Neural cell (in vitro differentiated cells): ENCODE data around the gene SLAMF7. TPM values are rescaled to one million over a fixed set of nuclear protein-coding genes. Genes with fewer than 3 reads are reported as not detected.

Source experiments
- H2AFZ ChIP-seq: fragments of 200-600, 300-800 bp; sonication (generic), shearing (Covaris generic); 2 replicates; pipeline ENCODE4 v1.6.0; 2014; ENCODE audit warnings: low read depth, mild to moderate bottlenecking, antibody characterized with exemption, low read length, moderate library complexity
- H3F3A ChIP-seq: fragments of 200-600 bp; shearing (Covaris generic); 2 replicates; pipeline ENCODE4 v1.6.1; 2016; ENCODE audit warnings: mild to moderate bottlenecking, moderate library complexity, mixed read lengths, antibody characterized with exemption, low read length; ENCODE audit not compliant: insufficient read depth, poor library complexity, severe bottlenecking
- H3K27ac ChIP-seq: fragments of 200-600, 300-800 bp; sonication (generic), shearing (Covaris generic); 2 replicates; pipeline ENCODE4 v1.5.1; 2014; ENCODE audit warnings: mild to moderate bottlenecking, low read length, moderate library complexity
- H3K27me3 ChIP-seq: fragments of 300-800, 200-600 bp; sonication (generic), shearing (Covaris generic); 2 replicates; pipeline ENCODE4 v1.6.0; 2014; ENCODE audit warnings: mild to moderate bottlenecking, low read depth, low read length, moderate library complexity; ENCODE audit not compliant: insufficient read depth
- H3K36me3 ChIP-seq: fragments of 300-800, 200-600 bp; sonication (generic), shearing (Covaris generic); 2 replicates; pipeline ENCODE4 v1.5.1; 2014; ENCODE audit warnings: mild to moderate bottlenecking, antibody characterized with exemption, low read length, moderate library complexity; ENCODE audit not compliant: insufficient read depth
- H3K4me2 ChIP-seq: fragments of 300-800, 200-600 bp; sonication (generic), shearing (Covaris generic); 2 replicates; pipeline ENCODE4 v1.6.0; 2014; ENCODE audit warnings: mild to moderate bottlenecking, low read length
- H3K4me3 ChIP-seq: fragments of 300-800, 200-600 bp; sonication (generic), shearing (Covaris generic); 2 replicates; pipeline ENCODE4 v1.5.1; 2014; ENCODE audit warnings: mild to moderate bottlenecking, low read length, moderate library complexity
- H3K79me2 ChIP-seq: fragments of 200-600 bp; shearing (Covaris generic); replicated peaks from 2 replicates; pipeline ENCODE4 v1.6.0; 2014; ENCODE audit warnings: mild to moderate bottlenecking, low read length, moderate library complexity; ENCODE audit not compliant: insufficient read depth
- H3K9ac ChIP-seq: fragments of 300-800, 200-600 bp; sonication (generic), shearing (Covaris generic); 2 replicates; pipeline ENCODE4 v1.6.1; 2016; ENCODE audit warnings: mild to moderate bottlenecking, low read length, mixed read lengths
- H3K9me2 ChIP-seq: fragments of 200-600 bp; shearing (Covaris generic); 2 replicates; pipeline ENCODE4 v1.6.1; 2016; ENCODE audit warnings: mild to moderate bottlenecking, low read length, mixed read lengths; ENCODE audit not compliant: insufficient read depth
- H3K9me3 ChIP-seq: fragments of 200-600, 300-800 bp; sonication (generic), shearing (Covaris generic); 2 replicates; pipeline ENCODE4 v1.6.1; 2016; ENCODE audit warnings: mild to moderate bottlenecking, mixed run types, low read length, moderate library complexity, mixed read lengths
- H4K20me1 ChIP-seq: fragments of 200-600 bp; shearing (Covaris generic); 2 replicates; pipeline ENCODE4 v1.6.1; 2016; ENCODE audit warnings: mild to moderate bottlenecking, mixed run types; ENCODE audit not compliant: insufficient read depth
- CTCF ChIP-seq: fragments of 450-650 bp; IDR thresholded peaks from 2 replicates; pipeline ENCODE4 v1.5.1; 2014; ENCODE audit warnings: antibody characterized with exemption, mild to moderate bottlenecking, moderate library complexity; ENCODE audit not compliant: poor library complexity, severe bottlenecking
- EP300 ChIP-seq: fragments of 450-650 bp; conservative IDR thresholded peaks from 2 replicates; pipeline ENCODE4 v1.6.1; 2014; ENCODE audit warnings: antibody characterized with exemption, mild to moderate bottlenecking, moderate library complexity; ENCODE audit not compliant: poor library complexity, severe bottlenecking
- EZH2 ChIP-seq: fragments of 200-600, 300-800 bp; shearing (Covaris generic), sonication (generic); IDR thresholded peaks from 2 replicates; pipeline ENCODE4 v1.6.1; 2014; ENCODE audit warnings: antibody characterized with exemption, low read length, borderline replicate concordance, mild to moderate bottlenecking; ENCODE audit not compliant: insufficient read depth, poor library complexity, severe bottlenecking
- MXI1 ChIP-seq: fragments of 450-650 bp; conservative IDR thresholded peaks from 2 replicates; pipeline ENCODE4 v1.6.1; 2014; ENCODE audit warnings: antibody characterized with exemption, mild to moderate bottlenecking; ENCODE audit not compliant: poor library complexity, severe bottlenecking
- POLR2AphosphoS5 ChIP-seq: IDR thresholded peaks from 2 replicates; pipeline ENCODE4 v1.6.1; 2012
- RAD21 ChIP-seq: fragments of 450-650 bp; conservative IDR thresholded peaks from 2 replicates; pipeline ENCODE4 v1.6.1; 2014; ENCODE audit warnings: antibody characterized with exemption, mild to moderate bottlenecking, moderate library complexity
- SMC3 ChIP-seq: fragments of 450-650 bp; conservative IDR thresholded peaks from 2 replicates; pipeline ENCODE4 v1.6.1; 2014; ENCODE audit warnings: antibody characterized with exemption, mild to moderate bottlenecking, moderate library complexity; ENCODE audit not compliant: poor library complexity
- TAF1 ChIP-seq: IDR thresholded peaks from 2 replicates; pipeline ENCODE4 v1.6.1; 2012; ENCODE audit warnings: low read depth
- polyA plus RNA-seq: library from polyadenylated mRNA; depleted of rRNA; stranded (reverse); fragments of >200 nt; gene quantifications from 2 replicates; pipeline ENCODE4 v1.2.3, GENCODE V29; 2014
- TF ChIP-seq, protein P1 (sequence below): IDR thresholded peaks from 2 replicates; pipeline ENCODE4 v1.6.1; 2012; ENCODE audit warnings: borderline replicate concordance

SLAMF7 gene
- polyA plus RNA-seq, 1 donor from 2014 or later, result not detected

GRCh38 chr1:160743266-160743665 lies 4.2 kb downstream of the SLAMF7 start:
- Histone ChIP-seq H4K20me1 (no peaks in the 10 kb centered on the region), H3F3A (no peaks in the 10 kb centered on the region), H3K79me2 (no peaks in the 10 kb centered on the region), H3K36me3 (no peaks in the 10 kb centered on the region), H3K9me2 (no peaks in the 10 kb centered on the region), H2AFZ (no peak overlapping the region), H3K27ac (no peak overlapping the region), H3K4me3 (no peak overlapping the region), H3K27me3 (no peaks in the 10 kb centered on the region), H3K9me3 (no peaks in the 10 kb centered on the region), H3K4me2 (no peak overlapping the region), H3K9ac (no peak overlapping the region)
- TF ChIP-seq SMC3, result no peak
- no peak for TF ChIP-seq CTCF

DNA sequence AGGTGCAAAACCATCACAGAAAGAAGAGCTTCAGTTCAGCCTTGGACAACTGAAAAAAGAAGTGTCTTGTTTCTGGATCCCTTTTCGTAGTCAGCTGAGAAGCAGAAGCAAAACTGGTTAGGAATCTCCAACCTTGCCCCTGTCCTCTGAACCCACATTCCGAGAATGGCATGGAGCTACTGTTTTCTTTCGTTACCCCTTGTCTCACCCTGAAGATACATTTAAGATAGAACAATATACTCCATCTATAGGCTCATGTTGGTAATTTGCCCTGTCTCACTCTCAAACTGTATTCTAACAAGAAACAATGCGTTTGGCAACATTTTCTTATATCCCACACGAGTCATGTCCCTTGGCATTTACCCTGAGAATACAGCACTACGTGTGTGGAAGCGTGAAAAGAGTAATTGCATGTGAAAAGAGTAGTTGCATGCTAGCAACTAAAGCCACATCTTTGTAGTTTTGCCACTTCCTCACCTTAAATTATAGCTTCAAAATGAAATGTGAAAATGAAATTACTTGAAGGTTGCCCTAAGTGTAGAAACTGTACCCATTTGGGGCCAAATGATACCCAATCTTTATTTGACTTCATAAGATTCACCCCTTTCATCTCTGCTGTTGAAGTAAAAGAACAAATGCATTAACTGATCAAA lies 5.3 kb downstream of the SLAMF7 start:
- H3F3A ChIP-seq, result no peaks in the 10 kb centered on the region
- no peaks in the 10 kb centered on the region for H3K9me3 ChIP-seq
- H3K27ac ChIP-seq, result no peak overlapping the region
- H3K27me3 ChIP-seq, result no peaks in the 10 kb centered on the region
- H3K36me3 ChIP-seq, result no peaks in the 10 kb centered on the region
- H3K9ac ChIP-seq, result no peak overlapping the region
- H4K20me1 ChIP-seq, result no peaks in the 10 kb centered on the region
- H3K4me2 ChIP-seq, result no peak overlapping the region
- no peak overlapping the region for H3K4me3 ChIP-seq
- TF ChIP-seq EZH2 (no peak), EP300 (no peak), MXI1 (no peak), CTCF (no peak), RAD21 (no peak), SMC3 (no peak), TAF1 (no peak), POLR2AphosphoS5 (no peak)
- TF ChIP-seq, protein P1, sequence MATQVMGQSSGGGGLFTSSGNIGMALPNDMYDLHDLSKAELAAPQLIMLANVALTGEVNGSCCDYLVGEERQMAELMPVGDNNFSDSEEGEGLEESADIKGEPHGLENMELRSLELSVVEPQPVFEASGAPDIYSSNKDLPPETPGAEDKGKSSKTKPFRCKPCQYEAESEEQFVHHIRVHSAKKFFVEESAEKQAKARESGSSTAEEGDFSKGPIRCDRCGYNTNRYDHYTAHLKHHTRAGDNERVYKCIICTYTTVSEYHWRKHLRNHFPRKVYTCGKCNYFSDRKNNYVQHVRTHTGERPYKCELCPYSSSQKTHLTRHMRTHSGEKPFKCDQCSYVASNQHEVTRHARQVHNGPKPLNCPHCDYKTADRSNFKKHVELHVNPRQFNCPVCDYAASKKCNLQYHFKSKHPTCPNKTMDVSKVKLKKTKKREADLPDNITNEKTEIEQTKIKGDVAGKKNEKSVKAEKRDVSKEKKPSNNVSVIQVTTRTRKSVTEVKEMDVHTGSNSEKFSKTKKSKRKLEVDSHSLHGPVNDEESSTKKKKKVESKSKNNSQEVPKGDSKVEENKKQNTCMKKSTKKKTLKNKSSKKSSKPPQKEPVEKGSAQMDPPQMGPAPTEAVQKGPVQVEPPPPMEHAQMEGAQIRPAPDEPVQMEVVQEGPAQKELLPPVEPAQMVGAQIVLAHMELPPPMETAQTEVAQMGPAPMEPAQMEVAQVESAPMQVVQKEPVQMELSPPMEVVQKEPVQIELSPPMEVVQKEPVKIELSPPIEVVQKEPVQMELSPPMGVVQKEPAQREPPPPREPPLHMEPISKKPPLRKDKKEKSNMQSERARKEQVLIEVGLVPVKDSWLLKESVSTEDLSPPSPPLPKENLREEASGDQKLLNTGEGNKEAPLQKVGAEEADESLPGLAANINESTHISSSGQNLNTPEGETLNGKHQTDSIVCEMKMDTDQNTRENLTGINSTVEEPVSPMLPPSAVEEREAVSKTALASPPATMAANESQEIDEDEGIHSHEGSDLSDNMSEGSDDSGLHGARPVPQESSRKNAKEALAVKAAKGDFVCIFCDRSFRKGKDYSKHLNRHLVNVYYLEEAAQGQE, result no peak
- H3K79me2 ChIP-seq, result no peaks in the 10 kb centered on the region
- no peaks in the 10 kb centered on the region for H3K9me2 ChIP-seq
- H2AFZ ChIP-seq, result no peak overlapping the region
